GM12878 (cell line): ENCODE data around the gene UNC80. TPM values are rescaled to one million over a fixed set of nuclear protein-coding genes. Genes with fewer than 3 reads are reported as not detected.

ENCODE experiments used
- ATAC-seq: fragments of 200-7000 bp; cut with Tn5 transposase; 3 replicates; pipeline ENCODE4 v1.9.1; 2020; ENCODE audit warnings: mild to moderate bottlenecking, moderate library complexity
- BruUV-seq: library from RNA; stranded (reverse); fragments of 400-500 nt; replicated peaks from 2 replicates; lab custom pipeline; 2021; lab: Mats Ljungman, UMichigan
- CTCF ChIA-PET: fragments of 300-600 bp; sonication (Branson Sonifier 250); formaldehyde crosslinking; extraction: SDS; loops from one replicate; lab custom pipeline; 2021; ENCODE audit warnings: inconsistent platforms; lab: Yijun Ruan, JAX
- POLR2A ChIA-PET: fragments of 350-600 bp; formaldehyde crosslinking; extraction: SDS; loops from one replicate; lab custom pipeline; 2021; ENCODE audit warnings: inconsistent platforms; lab: Charles Lee
- RAD21 ChIA-PET: fragments of 300-600 bp; sonication (Branson Sonifier 250); formaldehyde crosslinking; loops from one replicate; lab custom pipeline; 2023; ENCODE audit warnings: antibody characterized with exemption; ENCODE audit not compliant: unreplicated experiment; lab: Charles Lee
- SMC1A ChIA-PET: fragments of 300-600 bp; sonication (Branson Sonifier 250); formaldehyde crosslinking; loops from one replicate; lab custom pipeline; 2023; ENCODE audit not compliant: unreplicated experiment, uncharacterized antibody; lab: Charles Lee
- DNase-seq: peaks from one replicate; pipeline ENCODE4 v3.0.0-alpha.2; 2011; ENCODE audit warnings: low read depth, low spot score
- FAIRE-seq: peaks from 3 replicates; lab custom pipeline; 2011; peaks lifted over from hg19 to GRCh38; lab: Jason Lieb, UNC
- H2AFZ ChIP-seq: 2 replicates; pipeline ENCODE4 v1.6.0; 2011; ENCODE audit warnings: low read depth, low read length, control low read depth; ENCODE audit not compliant: control insufficient read depth
- H3K27ac ChIP-seq: 2 replicates; pipeline ENCODE4 v1.5.1; 2011; ENCODE audit warnings: control low read depth; ENCODE audit not compliant: control insufficient read depth, insufficient read depth
- H3K27me3 ChIP-seq, 2 experiments: replicated peaks in 1 of 2; 2 replicates each; pipeline versions ENCODE4 v1.6.0 to v1.6.1; 2011; ENCODE audit warnings: low read length in 1 of 2; ENCODE audit not compliant: control insufficient read depth in 2 of 2, insufficient read depth in 2 of 2
- H3K36me3 ChIP-seq, 2 experiments: 2 replicates each; pipeline ENCODE4 v1.5.1; 2011; ENCODE audit warnings: low read length in 1 of 2; ENCODE audit not compliant: control insufficient read depth in 2 of 2, insufficient read depth in 2 of 2
- H3K4me1 ChIP-seq: 2 replicates; pipeline ENCODE4 v1.6.1; 2011; ENCODE audit warnings: mild to moderate bottlenecking, low read length, moderate library complexity, mixed read lengths; ENCODE audit not compliant: control insufficient read depth, insufficient read depth
- H3K4me2 ChIP-seq: 2 replicates; pipeline ENCODE4 v1.6.0; 2011; ENCODE audit warnings: control low read depth; ENCODE audit not compliant: control insufficient read depth, insufficient read depth
- H3K4me3 ChIP-seq: fragments of 200-600 bp; sonication (generic); 2 replicates; pipeline ENCODE4 v1.5.1; 2016
- H3K79me2 ChIP-seq: 2 replicates; pipeline ENCODE4 v1.6.0; 2011; ENCODE audit warnings: low read length; ENCODE audit not compliant: control insufficient read depth, insufficient read depth
- H3K9ac ChIP-seq: 2 replicates; pipeline ENCODE4 v1.8.0; 2011; ENCODE audit warnings: low read length, control low read depth, mixed read lengths; ENCODE audit not compliant: control insufficient read depth, insufficient read depth
- H3K9me3 ChIP-seq: replicated peaks from 3 replicates; pipeline ENCODE4 v1.5.1; 2011; ENCODE audit warnings: mild to moderate bottlenecking, low read length; ENCODE audit not compliant: control insufficient read depth, insufficient read depth
- H4K20me1 ChIP-seq: 2 replicates; pipeline ENCODE4 v1.6.0; 2011; ENCODE audit not compliant: control insufficient read depth, insufficient read depth
- BRCA1 ChIP-seq: IDR thresholded peaks from 2 replicates; pipeline ENCODE4 v1.6.1; 2011; ENCODE audit warnings: low read depth, low read length, improper control_type of control experiment
- HDAC6 ChIP-seq: fragments of 200-600 bp; sonication (generic); IDR thresholded peaks from one replicate; pipeline ENCODE4 v1.8.0; 2017; ENCODE audit warnings: antibody characterized with exemption; ENCODE audit not compliant: unreplicated experiment
- IKZF1 ChIP-seq: fragments of 450-650 bp; conservative IDR thresholded peaks from 2 replicates; pipeline ENCODE4 v1.6.1; 2017; ENCODE audit warnings: antibody characterized with exemption, mild to moderate bottlenecking
- IRF4 ChIP-seq: IDR thresholded peaks from 2 replicates; pipeline ENCODE4 v1.6.1; 2011; ENCODE audit warnings: low read depth, low read length
- KLF5 ChIP-seq: fragments of 450-650 bp; IDR thresholded peaks from 2 replicates; pipeline ENCODE4 v1.6.1; 2014; ENCODE audit warnings: mild to moderate bottlenecking; ENCODE audit not compliant: partially characterized antibody
- MEF2A ChIP-seq: IDR thresholded peaks from 2 replicates; pipeline ENCODE4 v1.6.1; 2011; ENCODE audit warnings: low read depth, mild to moderate bottlenecking, low read length, moderate library complexity; ENCODE audit not compliant: insufficient read depth
- MYB ChIP-seq: fragments of 150-350 bp; IDR thresholded peaks from 2 replicates; pipeline ENCODE4 v1.6.1; 2014; ENCODE audit warnings: mild to moderate bottlenecking, low read depth, low read length, borderline replicate concordance
- NFIC ChIP-seq: IDR thresholded peaks from 2 replicates; pipeline ENCODE4 v1.6.1; 2012; ENCODE audit warnings: low read depth, mild to moderate bottlenecking, inconsistent platforms, low read length, moderate library complexity
- NR2C2 ChIP-seq: IDR thresholded peaks from 2 replicates; pipeline ENCODE4 v1.6.1; 2011; ENCODE audit warnings: borderline replicate concordance, low read depth; ENCODE audit not compliant: control insufficient read depth, insufficient read length
- PAX5 ChIP-seq: IDR thresholded peaks from 2 replicates; pipeline ENCODE4 v1.6.1; 2011; ENCODE audit warnings: low read depth, low read length, borderline replicate concordance
- RAD51 ChIP-seq: fragments of 450-650 bp; IDR thresholded peaks from 2 replicates; pipeline ENCODE4 v1.6.1; 2016; ENCODE audit warnings: moderate library complexity, mild to moderate bottlenecking, inconsistent platforms
- RBBP5 ChIP-seq: fragments of 200-600 bp; sonication (generic); conservative IDR thresholded peaks from 2 replicates; pipeline ENCODE4 v1.6.1; 2016
- RELB ChIP-seq: fragments of 450-650 bp; IDR thresholded peaks from 2 replicates; pipeline ENCODE4 v1.6.1; 2017; ENCODE audit warnings: low read depth, mild to moderate bottlenecking, moderate library complexity
- TCF3 ChIP-seq: IDR thresholded peaks from 2 replicates; pipeline ENCODE4 v1.6.1; 2012; ENCODE audit warnings: low read depth, mild to moderate bottlenecking, low read length, borderline replicate concordance; ENCODE audit not compliant: insufficient read depth
- USF1 ChIP-seq: IDR thresholded peaks from 2 replicates; pipeline ENCODE4 v1.6.1; 2011; ENCODE audit warnings: borderline replicate concordance, low read depth, mild to moderate bottlenecking, moderate library complexity, mixed read lengths, low read length; ENCODE audit not compliant: insufficient read depth; ENCODE audit errors: extremely low read length
- ZNF687 ChIP-seq: fragments of 450-650 bp; IDR thresholded peaks from 2 replicates; pipeline ENCODE4 v1.6.1; 2017; ENCODE audit warnings: mild to moderate bottlenecking, moderate library complexity
- ZZZ3 ChIP-seq: IDR thresholded peaks from 2 replicates; pipeline ENCODE4 v1.6.1; 2011; ENCODE audit warnings: low read depth; ENCODE audit not compliant: control insufficient read depth, insufficient read length
- WGBS: methylation state at CpG from one replicate; pipeline ENCODE4 v1.1.6; 2016; ENCODE audit warnings: low lambda C conversion rate; ENCODE audit not compliant: insufficient replicate concordance, insufficient coverage; ENCODE audit errors: missing lambda C conversion rate; 5-methylcytosine and 5-hydroxymethylcytosine counted together
- in situ Hi-C: fragments of 300-500 bp; cut with MboI; formaldehyde crosslinking; loops from 9 replicates; pipeline ENCODE4 v1.14.3; 2018; ENCODE audit warnings: mixed read lengths
- intact Hi-C: fragments of 100-400 bp; cut with micrococcal nuclease; formaldehyde crosslinking; loops from one replicate; pipeline ENCODE4 v1.14.2; 2022; ENCODE audit not compliant: unreplicated experiment
- polyA plus RNA-seq, 11 experiments: library from polyadenylated mRNA; depleted of rRNA in 4 of 11; unstranded in 6 of 11; stranded (reverse) in 5 of 11; fragments of >200 nt; fragmentation: Nextera tagmentation in 4 of 11; fragmentation: Illumina TruSeq in 1 of 11; extraction: Ambion mirVana in 4 of 11; extraction: Trizol in 1 of 11; gene quantifications; 1 replicate in 1 of 11; 2 replicates in 10 of 11; pipeline versions ENCODE4 v1.2.1 to v1.2.3, GENCODE V29; 2011 to 2016; ENCODE audit warnings: inconsistent platforms in 2 of 11, missing spikeins in 2 of 11, low read depth in 1 of 11
- total RNA-seq, 4 experiments: library from RNA; depleted of rRNA in 3 of 4; stranded (reverse); fragments of >200 nt in 3 of 4; fragmentation: Illumina TruSeq in 1 of 4; extraction: Trizol in 1 of 4; gene quantifications; 2 replicates each; pipeline versions ENCODE4 v1.2.1 to v1.2.3, GENCODE V29; 2013 to 2021

The UNC80 gene
- total and polyA plus RNA-seq, 10 of the 15 experiments (the other 5 are each of a cell fraction or from before 2014, with no cell fraction given), result not detected

GRCh38 chr2:210004881-210005280, 233.2 kb downstream of the UNC80 start:
- ATAC-seq (peak; percentile 25), FAIRE-seq (no peak), DNase-seq (no peak)
- H3K79me2 ChIP-seq, result peaks cover 74% of the 10 kb centered on the region
- H3K9me3 ChIP-seq, result no peaks in the 10 kb centered on the region
- in situ Hi-C loops (loop anchor here (10.0 kb wide), 1 partner anchor 160 kb away; no protein-coding TSS in a partner anchor), intact Hi-C loops (loop anchor here (10.0 kb wide), 1 partner anchor 470 kb away; the partner anchor contains the start of gene LANCL1)
- peak overlapping the region; percentile 49 for H3K4me3 ChIP-seq
- 69% methylated on average over 2 of the region's 2 CpGs for WGBS
- no peak overlapping the region for H2AFZ ChIP-seq
- H3K27ac ChIP-seq, result no peak overlapping the region; the same call in 1 of the 2 replicates
- peak overlapping the region; percentile 85 for H3K4me2 ChIP-seq
- POLR2A ChIA-PET, result interaction anchor here (0.9 kb wide), 2 partner anchors 25 to 185 kb away, joined by 3 read pairs; no protein-coding TSS in a partner anchor
- SMC1A ChIA-PET, result interaction anchor here (0.9 to 3.0 kb wide), 12 partner anchors 8 to 194 kb away, joined by 3 to 11 read pairs (median 3); partner anchors contain the start of gene KANSL1L
- H3K36me3 ChIP-seq, result peaks cover 0 to 17% of the 10 kb centered on the region in 2 experiments; a peak in 1 of 4 replicates
- no peaks in the 10 kb centered on the region; the same call in 1 of the 2 replicates for H4K20me1 ChIP-seq
- RAD21 ChIA-PET, result interaction anchor here (0.8 to 1.4 kb wide), 4 partner anchors 16 to 191 kb away, joined by 3 to 4 read pairs (median 4); no protein-coding TSS in a partner anchor
- H3K9ac ChIP-seq, result no peak overlapping the region
- CTCF ChIA-PET, result interaction anchor here (0.6 to 1.7 kb wide), 3 partner anchors 27 to 195 kb away, joined by 3 to 4 read pairs (median 4); no protein-coding TSS in a partner anchor
- H3K4me1 ChIP-seq, result peaks cover 10% of the 10 kb centered on the region
- BruUV-seq, result no TSS peak
- H3K27me3 ChIP-seq, result no peaks in the 10 kb centered on the region
- TF ChIP-seq KLF5 (no peak), IKZF1 (no peak), ZZZ3 (no peak), PAX5 (no peak), RBBP5 (no peak), NR2C2 (no peak), USF1 (no peak), TCF3 (no peak), MEF2A (no peak), NFIC (no peak), IRF4 (no peak), HDAC6 (no peak), RAD51 (no peak), MYB (no peak), BRCA1 (no peak), ZNF687 (no peak), RELB (no peak)
